Left cardiac atrium (tissue), 4 donors: Measurements from ENCODE around the gene HAUS6. TPM values are rescaled to one million over a fixed set of nuclear protein-coding genes. Genes with fewer than 3 reads are reported as not detected.
"Not testable (repeated sequence)": the region's sequence is repeated elsewhere in the genome, so short reads cannot be mapped to it uniquely, and the experiment has no call there.

Experiments used
- ATAC-seq, 2 donors: fragments of 200-7000 bp; cut with Tn5 transposase; one replicate each; pipeline ENCODE4 v1.9.1; 2020; ENCODE audit warnings: mild to moderate bottlenecking in 2 of 2, moderate library complexity in 2 of 2
- DNase-seq: peaks from one replicate; pipeline ENCODE4 v3.0.0-alpha.2; 2020
- intact Hi-C, 2 donors: fragments of 100-400 bp; cut with DNase I; formaldehyde crosslinking; loops; one replicate each; pipeline versions ENCODE4 v1.14.1 to v1.15.1; 2022 to 2023
- long read RNA-seq: library from polyadenylated mRNA; unstranded; transcript quantifications from one replicate; pipeline ENCODE4 v2.0.0, GENCODE V29; 2021
- total RNA-seq, 2 donors: library from RNA; stranded (reverse); fragmentation: NEBNext Ultra II Directional; extraction: Animal tissue kit (Norgen Biotek cat#: 25700); gene quantifications; one replicate each; pipeline ENCODE4 v1.2.1, GENCODE V29; 2021
- donor health status: DM: no; HTN: yes; CAD: no.
- donor health status: DM: no; HTN: yes; CAD: no; lungs with severe emphysema.
- donor health status: DM: yes; HTN: yes; CAD: no.
- donor health status: Dilated cardiomyopathy.

Gene HAUS6, protein sequence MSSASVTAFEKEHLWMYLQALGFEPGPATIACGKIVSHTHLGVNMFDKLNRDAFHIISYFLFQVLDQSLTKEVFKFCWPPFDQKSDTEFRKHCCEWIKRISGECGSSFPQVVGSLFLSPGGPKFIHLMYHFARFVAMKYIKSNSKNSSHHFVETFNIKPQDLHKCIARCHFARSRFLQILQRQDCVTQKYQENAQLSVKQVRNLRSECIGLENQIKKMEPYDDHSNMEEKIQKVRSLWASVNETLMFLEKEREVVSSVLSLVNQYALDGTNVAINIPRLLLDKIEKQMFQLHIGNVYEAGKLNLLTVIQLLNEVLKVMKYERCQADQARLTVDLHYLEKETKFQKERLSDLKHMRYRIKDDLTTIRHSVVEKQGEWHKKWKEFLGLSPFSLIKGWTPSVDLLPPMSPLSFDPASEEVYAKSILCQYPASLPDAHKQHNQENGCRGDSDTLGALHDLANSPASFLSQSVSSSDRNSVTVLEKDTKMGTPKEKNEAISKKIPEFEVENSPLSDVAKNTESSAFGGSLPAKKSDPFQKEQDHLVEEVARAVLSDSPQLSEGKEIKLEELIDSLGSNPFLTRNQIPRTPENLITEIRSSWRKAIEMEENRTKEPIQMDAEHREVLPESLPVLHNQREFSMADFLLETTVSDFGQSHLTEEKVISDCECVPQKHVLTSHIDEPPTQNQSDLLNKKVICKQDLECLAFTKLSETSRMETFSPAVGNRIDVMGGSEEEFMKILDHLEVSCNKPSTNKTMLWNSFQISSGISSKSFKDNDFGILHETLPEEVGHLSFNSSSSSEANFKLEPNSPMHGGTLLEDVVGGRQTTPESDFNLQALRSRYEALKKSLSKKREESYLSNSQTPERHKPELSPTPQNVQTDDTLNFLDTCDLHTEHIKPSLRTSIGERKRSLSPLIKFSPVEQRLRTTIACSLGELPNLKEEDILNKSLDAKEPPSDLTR
- 10 to 100 TPM in 1 of 2 donors, 1 to 10 TPM in 1; 6.8 to 11.7 TPM for total RNA-seq
- long read RNA-seq, full-length matches to known transcripts: 3 of 12 reads
- long read RNA-seq, partial matches to known transcripts: 6 of 12 reads
- long read RNA-seq, other reads (novel, unspliced or antisense): 3 of 12 reads

DNA sequence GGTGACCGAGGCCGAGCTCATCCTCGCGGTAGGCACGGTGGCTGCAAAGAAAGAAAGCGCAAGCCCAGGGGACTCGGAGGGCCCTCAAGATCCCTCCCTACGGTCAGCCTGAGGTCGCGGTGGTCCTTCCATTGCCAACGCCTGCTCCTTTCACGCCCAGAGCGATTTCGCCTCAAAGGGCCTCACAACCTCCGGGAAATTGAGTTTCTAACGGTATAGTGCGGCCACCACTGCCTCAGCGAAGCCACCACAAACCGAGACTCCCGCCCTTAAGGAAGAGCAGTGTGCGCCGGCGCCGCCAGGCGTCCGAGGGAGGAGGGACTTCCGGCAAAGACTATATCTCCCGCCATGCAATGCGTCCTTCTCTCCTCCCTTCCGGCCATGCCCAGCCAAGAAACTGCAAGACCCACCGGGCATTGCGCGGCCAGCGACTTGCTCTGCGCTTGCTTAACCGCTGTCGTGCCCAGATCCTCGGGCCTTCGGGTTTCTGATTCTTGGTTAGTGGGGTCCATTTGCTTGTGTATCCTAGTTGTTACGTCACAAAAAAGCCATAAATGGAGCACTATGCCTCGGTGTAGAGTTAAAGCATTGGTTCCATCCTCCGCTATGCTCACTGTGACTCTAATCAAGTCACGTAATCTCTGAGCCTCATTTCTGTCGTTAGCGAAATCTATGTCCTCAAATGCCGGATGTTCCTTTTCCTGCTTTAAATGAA is at the start of gene HAUS6:
HAUS6 (minus strand) TSS at position 274 of the 715 bp plus-strand sequence; CDS start at position 21, 253 bp downstream.
- intact Hi-C loops: loop anchor here in 1 of 2 donors (2.0 kb wide), 1 partner anchor 70 kb away; no protein-coding TSS in a partner anchor
- DNase-seq: peak; percentile 97
- peak; percentile 99 to 100 for ATAC-seq

DNA sequence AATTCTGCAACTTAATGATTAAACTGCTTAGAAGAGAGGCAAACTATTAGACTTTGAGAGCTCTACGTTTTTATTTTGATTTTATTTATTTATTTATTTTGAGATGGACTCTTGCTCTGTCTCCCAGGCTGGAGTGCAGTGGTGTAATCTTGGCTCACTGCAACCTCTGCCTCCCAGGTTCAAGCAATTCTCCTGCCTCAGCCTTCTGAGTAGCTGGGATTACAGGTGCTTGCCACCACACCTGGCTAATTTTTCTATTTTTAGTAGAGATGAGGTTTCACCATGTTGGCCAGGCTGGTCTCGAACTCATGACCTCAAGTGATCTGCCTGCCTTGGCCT is 49.4 kb upstream of the HAUS6 start:
- intact Hi-C loops, ATAC-seq, DNase-seq: not testable (repeated sequence)

DNA sequence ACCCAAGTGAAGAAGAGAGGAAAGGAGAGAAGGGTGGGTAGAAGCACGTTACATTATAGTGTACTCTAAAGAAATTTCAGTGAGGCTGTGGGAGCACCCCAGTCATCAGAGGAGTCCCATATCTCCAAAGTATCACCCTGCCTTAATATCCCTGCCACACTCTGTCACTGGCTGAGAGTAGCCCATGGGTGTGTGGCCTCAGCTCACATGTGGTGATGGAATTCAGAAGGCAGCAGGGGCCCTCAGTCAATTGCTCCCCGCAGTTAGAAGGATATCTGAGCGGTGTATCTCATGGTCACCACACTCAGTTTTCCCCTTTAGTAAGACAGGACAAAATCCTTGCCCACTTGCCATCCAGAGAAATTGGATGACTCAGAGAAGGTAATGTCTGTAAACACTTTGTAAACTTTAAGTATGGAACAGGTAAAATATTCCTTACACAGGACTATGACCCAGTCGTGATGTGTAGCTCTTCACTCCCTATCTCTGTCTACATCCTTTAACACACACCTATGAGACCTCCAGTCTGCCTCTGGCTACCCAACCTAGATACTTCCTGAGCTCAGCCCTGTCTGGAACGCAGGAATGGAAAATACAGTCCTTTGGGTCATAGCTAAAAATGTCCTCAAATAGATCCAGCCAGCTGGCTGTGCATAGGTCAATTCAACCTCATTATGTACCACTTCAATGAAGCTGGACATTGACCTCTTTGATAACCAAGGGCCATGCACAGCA is 48.9 kb upstream of the HAUS6 start:
- no peak for ATAC-seq
- DNase-seq: no peak
- intact Hi-C loops: no loop called here

DNA sequence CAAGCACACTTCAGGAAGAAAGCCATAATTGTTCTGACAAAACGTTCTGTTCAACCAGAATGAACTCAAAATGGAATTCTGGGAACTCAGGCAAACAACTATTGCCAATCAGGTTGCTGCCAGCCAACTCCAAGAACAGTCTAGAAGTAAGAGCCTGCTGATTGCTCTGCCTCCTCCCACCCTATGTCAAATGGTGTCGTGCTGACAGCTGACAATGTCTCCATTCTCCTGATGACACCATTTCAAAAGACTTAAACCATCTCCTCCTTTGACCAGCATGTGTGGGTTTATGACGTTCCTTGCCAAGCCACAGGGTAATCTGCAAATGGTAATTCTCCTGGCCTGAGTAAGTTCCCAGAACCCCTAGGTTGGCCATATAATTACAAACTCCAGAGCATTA is 46.5 kb upstream of the HAUS6 start:
- ATAC-seq: peak; percentile 6 to 29
- no peak for DNase-seq
- intact Hi-C loops: no loop called here

DNA sequence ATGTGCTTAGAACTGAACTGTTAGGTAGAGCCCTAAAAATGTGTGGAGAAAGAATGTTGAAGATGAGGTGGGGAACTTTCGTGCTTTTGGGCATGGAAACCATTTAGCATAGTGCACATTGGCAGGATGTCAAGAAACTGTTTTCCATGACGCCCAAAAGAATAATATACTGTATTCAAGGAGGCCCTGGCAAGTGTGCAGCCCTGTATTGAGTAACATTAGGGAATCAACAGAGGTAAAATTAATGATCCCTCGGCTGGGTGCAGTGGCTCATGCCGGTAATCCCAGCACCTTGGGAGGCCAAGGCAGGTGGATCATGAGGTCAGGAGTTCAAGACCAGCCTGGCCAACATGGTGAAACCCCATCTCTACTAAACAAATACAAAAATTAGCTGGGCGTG is 45.5 kb upstream of the HAUS6 start:
- no peak for DNase-seq
- intact Hi-C loops: no loop called here
- ATAC-seq: peak; percentile 42 to 69

DNA sequence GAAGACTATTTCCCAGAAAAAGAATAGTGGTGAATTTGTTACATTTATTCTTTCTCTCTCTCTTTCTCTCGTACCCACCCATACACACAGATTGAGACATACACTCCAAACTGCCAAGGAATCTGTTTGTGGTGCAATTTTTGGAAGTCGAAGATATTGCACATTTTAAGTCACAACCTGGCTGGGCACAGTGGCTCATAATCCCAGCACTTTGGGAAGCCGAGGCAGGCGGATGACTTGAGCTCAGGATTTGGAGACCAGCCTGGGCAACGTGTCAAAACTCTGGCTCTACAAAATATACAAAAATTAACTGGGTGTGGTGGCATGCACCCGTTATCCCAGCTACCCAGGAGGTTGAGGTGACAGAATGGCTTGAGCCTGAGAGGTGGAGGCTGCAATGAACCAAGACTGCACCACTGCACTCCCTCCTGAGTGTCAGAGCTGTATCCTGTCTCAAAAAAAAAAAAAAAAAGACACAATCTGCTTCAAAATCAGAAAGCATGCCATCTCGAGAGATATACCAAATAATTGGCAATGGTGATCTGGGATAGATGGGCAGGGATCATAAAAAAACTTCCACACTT is 43.8 kb upstream of the HAUS6 start:
- DNase-seq (no peak), ATAC-seq (peak in 1 of 2 donors; percentile 39)
- intact Hi-C loops: no loop called here

DNA sequence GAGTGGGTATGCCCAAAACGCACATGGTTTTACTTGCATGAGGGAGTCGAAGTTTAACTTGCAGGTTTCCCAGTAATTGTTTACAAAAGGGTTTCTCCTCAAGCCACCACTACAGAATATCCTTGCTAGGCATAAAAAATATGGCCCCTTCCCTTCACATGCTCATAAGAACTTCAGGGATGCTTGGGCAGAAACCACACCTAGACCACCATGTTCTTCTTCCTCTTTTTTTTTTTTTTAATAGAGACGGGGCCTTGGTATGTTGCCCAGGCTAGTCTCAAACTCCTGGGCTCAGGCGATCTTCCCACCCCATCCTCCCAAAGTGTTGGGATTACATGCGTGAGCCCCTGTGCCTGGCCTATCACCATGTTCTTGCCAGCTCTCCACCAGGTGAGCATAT is 43.2 kb upstream of the HAUS6 start:
- DNase-seq (no peak), ATAC-seq (no peak)
- intact Hi-C loops: no loop called here

DNA sequence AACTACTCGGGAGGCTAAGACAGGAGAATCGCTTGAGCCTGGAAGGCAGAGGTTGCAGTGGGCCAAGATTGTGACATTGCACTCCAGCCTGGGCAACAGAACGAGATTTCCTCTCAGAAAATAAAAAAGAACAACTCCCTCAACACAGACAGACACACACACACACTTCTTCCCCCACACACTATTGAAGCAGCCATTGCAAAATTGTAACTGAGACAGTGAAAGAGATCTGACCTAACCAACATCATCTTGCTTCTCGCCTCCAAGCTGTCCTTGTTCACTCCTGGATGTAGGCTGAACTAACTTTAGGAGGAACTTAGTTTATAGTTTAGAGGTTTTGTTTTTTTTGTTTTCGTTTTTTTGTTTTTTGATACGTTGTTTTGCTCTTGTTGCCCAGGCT is 37.6 kb upstream of the HAUS6 start:
- DNase-seq (no peak), ATAC-seq (no peak)
- intact Hi-C loops: no loop called here

GRCh38 chr9:19138084-19138483 is 35.4 kb upstream of the HAUS6 start:
- intact Hi-C loops: no loop called here
- ATAC-seq: no peak
- DNase-seq: no peak

GRCh38 chr9:19137282-19137681 is 34.6 kb upstream of the HAUS6 start:
- DNase-seq (no peak), ATAC-seq (no peak)
- intact Hi-C loops: no loop called here

DNA sequence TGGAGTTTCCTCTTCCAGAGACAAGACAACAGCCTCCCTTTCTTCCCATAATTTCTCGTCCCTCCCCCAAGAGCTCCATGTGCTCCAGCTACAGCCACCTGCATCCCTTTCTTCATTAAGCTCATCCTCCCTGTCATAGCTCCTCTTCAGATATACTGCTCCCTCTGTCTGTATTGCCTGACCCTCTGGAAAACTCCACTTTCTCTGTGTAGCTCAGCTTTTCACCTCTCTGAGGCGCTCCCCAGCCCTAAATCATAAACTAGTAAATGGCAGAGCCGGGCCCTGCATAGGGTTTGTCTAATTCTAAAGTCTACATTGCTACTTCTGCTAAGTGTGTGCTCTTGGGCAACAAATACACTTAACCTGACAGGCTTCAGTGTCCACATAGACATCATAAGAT is 33.4 kb upstream of the HAUS6 start:
- intact Hi-C loops: no loop called here
- DNase-seq: no peak
- ATAC-seq: no peak

DNA sequence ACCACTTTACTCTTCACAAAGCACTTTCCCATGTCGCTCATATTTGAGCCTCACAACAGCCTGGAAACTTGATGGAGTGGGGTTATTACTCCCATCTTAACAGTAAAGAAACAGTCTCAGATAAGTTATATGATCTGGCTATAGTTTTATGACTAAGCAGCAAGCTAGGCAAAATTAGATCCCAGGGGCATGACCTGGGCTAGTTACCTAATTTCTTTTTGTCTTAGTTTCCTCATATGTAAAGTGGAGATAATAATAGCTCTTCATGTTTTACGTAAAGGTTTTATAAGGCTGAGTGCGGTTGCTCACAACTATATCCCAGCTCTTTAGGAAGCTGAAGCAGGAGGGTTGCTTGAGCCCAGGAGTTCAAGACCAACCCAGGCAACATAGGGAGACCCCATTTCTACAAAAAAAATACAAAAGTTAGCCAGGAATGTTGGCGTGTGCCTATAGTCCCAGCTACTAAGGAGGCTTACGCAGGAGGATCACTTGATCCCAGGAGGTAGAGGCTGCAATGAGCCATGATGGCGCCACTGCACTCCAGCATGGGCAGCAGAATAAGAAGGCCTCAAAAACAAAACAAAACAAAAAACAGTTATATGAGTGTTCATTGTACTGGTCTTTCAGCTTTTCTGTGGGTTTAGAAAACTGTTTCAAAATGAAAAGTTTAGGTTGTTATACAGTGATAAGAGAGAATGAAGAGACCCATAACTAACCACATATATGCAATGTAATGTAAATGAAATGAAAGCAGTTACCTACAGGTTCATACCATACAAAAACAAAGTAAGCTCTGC is 31.0 kb upstream of the HAUS6 start:
- DNase-seq: no peak

DNA sequence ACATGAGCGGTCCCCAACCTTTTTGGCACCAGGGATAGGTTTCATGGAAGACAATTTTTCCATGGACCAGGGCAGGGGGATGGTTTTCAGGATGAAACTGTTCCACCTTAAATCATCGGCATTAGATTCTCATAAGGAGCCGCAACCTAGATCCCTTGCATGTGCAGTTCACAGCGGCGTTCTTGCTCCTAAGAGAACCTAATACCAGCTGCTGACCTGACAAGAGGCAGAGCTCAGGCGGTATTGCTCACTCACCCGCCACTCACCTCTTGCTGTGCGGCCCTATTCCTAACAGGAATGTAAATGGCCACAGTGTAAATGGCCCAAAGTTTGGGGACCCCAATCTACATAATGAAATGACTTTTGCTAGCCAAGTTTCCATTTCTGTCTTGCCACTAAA is 27.7 kb upstream of the HAUS6 start:
- ATAC-seq (no peak), DNase-seq (no peak)
- intact Hi-C loops: no loop called here

More for the DNA sequence above, 31.0 kb upstream of the HAUS6 start:
- intact Hi-C loops: no loop called here
- no peak for ATAC-seq

DNA sequence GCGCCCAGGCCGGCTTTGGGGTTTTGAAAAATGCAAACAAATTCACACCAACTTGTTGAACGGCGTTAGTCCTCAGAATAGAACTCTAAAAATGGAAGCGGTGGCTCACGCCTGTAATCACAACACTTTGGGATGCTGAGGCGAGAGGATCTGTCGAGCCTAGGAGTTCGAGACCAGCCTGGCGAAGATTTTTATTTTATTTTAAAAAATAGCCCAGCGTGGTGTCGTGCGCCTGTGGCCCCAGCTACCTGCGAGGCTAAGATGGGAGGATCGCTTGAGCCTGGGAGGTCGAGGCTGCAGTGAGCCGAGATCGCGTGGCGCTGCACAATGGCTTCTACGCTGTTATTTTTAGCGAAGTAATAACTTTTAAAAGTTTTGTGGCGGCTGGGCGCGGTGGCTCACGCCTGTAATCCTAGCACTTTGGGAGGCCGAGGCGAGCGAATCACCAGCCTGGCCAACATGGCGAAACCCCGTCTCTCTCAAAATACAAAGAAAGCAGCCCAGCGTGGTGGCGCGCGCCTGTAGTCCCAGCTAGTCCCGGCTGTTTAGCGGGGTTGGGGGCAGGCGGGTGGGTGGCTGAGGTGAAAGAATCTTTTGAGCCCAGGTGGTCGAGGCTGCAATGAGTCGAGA is 25.3 kb upstream of the HAUS6 start:
- intact Hi-C loops: no loop called here
- ATAC-seq: peak; percentile 20 to 28
- DNase-seq: peak; percentile 47

- intact Hi-C loops: no loop called here
Observed at GRCh38 chr9:19124430-19124793, 21.7 kb upstream of the HAUS6 start.

DNA sequence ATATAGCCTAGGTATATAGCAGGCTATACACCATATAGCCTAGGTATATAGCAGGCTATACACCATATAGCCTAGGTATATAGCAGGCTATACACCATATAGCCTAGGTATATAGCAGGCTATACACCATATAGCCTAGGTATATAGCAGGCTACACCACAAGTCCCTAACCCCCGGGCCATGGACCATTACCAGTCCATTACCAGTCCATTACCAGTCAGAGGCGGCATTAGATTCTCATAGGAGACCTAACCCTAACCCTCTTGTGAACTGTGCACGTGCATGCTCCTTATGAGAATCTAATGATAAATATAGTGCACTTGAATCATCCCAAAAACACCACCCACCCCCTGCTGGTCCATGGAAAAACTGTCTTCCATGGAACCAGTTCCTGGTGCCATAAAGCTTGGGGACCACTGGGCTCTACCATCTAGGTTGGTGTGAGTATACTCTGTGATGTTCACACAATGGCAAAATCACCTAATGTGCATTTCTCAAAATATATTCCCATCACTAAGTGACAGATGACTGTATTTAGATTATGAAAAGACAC is 19.9 kb upstream of the HAUS6 start:
- ATAC-seq (no peak), DNase-seq (no peak)
- intact Hi-C loops: no loop called here

More at GRCh38 chr9:19124430-19124793, 21.7 kb upstream of the HAUS6 start:
- ATAC-seq (no peak), DNase-seq (no peak)

GRCh38 chr9:19120877-19121276 is 18.2 kb upstream of the HAUS6 start:
- intact Hi-C loops: loop anchor here in 1 of 2 donors (2.0 kb wide), 1 partner anchor 42 kb away; no protein-coding TSS in a partner anchor

More at GRCh38 chr9:19120877-19121276, 18.2 kb upstream of the HAUS6 start:
- ATAC-seq (no peak), DNase-seq (no peak)
